Measurements from ENCODE around the gene NLRP5.

GRCh38 chr19:56107626-56108351, 121.2 kb downstream of the NLRP5 start:
- TF ChIP-seq TRIM28 (IDR thresholded peaks at IDR 0.05; ENCODE audit: borderline replicate concordance, low read length) = no peak
- no peak for TF ChIP-seq ZFHX2 (tag by site-specific recombination; conservative IDR thresholded peaks at IDR 0.05)
- TF ChIP-seq REST (tag by site-specific recombination; IDR thresholded peaks at IDR 0.05) = no peak
- TF ChIP-seq, protein P1, sequence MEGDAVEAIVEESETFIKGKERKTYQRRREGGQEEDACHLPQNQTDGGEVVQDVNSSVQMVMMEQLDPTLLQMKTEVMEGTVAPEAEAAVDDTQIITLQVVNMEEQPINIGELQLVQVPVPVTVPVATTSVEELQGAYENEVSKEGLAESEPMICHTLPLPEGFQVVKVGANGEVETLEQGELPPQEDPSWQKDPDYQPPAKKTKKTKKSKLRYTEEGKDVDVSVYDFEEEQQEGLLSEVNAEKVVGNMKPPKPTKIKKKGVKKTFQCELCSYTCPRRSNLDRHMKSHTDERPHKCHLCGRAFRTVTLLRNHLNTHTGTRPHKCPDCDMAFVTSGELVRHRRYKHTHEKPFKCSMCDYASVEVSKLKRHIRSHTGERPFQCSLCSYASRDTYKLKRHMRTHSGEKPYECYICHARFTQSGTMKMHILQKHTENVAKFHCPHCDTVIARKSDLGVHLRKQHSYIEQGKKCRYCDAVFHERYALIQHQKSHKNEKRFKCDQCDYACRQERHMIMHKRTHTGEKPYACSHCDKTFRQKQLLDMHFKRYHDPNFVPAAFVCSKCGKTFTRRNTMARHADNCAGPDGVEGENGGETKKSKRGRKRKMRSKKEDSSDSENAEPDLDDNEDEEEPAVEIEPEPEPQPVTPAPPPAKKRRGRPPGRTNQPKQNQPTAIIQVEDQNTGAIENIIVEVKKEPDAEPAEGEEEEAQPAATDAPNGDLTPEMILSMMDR (tag by site-specific recombination; IDR thresholded peaks at IDR 0.05) = no peak
- TF ChIP-seq ZNF660 (tag by site-specific recombination; IDR thresholded peaks at IDR 0.05) = no peak
- no peak for TF ChIP-seq ZNF426 (tag by site-specific recombination; IDR thresholded peaks at IDR 0.05)
- no peak for TF ChIP-seq ZNF791 (tag by site-specific recombination; IDR thresholded peaks at IDR 0.05)
